ENCODE data around the gene TECTB.

The TECTB gene

DNA sequence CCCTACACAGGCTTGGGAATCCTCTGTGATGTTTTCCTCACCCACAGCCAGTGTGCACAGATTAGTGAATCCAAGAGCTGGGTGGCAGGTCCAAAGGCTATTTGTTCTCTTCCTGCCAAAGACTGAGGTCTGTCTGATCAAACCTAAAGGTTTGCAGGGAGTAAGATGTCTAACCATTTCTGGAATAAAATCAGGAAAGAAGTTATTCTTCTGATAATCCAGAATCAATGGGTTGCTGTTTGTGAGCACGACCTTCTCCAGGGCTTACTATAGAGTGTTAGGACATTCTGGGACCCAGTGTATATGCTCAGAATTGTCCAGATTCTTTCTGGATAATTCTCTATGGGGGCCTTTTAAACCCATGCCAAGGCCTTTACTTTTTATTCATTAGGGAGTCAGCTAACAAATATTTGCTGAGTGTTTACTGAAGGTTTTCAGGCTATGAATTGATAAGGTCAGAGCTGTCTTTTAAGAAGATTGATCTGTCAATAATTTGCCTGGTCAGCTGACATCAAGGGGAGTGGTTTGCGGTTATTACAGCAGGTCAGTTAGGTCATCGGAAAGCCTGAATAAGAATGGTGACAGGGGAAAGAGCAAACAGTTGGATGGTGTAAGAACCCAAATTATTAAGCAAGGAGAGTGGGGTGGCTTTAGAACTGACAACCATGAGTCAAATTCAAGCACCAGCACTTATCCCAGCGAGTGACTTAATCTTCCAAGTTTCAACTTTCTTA lies 7.5 kb upstream of the TECTB start:
- no peak for DNase-seq

GRCh38 chr10:112278871-112279270 lies 4.3 kb upstream of the TECTB start:
- no peak for DNase-seq

- DNase-seq = no peak
Observed at GRCh38 chr10:112279433-112279832, 3.8 kb upstream of the TECTB start.

GRCh38 chr10:112280205-112280921 lies 2.8 kb upstream of the TECTB start:
- no peak for DNase-seq

DNA sequence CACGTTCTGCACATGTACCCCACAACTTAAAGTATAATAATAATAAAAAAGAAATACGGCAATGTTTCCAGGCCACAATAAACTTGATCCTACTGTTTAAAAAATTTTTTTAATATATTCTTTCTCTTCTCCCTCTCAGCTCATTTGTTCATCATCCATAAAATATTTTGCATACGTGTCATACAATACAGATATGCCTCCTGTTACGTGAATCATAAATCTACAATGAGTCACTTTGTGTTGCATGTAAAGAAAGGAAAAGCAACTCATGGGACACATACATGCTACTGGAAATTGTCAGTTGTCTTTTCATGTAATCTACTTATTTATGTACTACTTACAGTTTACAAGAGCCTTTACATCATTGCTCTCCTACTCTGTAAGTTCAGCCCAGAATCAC lies 1.1 kb upstream of the TECTB start:
- no peak for DNase-seq

DNA sequence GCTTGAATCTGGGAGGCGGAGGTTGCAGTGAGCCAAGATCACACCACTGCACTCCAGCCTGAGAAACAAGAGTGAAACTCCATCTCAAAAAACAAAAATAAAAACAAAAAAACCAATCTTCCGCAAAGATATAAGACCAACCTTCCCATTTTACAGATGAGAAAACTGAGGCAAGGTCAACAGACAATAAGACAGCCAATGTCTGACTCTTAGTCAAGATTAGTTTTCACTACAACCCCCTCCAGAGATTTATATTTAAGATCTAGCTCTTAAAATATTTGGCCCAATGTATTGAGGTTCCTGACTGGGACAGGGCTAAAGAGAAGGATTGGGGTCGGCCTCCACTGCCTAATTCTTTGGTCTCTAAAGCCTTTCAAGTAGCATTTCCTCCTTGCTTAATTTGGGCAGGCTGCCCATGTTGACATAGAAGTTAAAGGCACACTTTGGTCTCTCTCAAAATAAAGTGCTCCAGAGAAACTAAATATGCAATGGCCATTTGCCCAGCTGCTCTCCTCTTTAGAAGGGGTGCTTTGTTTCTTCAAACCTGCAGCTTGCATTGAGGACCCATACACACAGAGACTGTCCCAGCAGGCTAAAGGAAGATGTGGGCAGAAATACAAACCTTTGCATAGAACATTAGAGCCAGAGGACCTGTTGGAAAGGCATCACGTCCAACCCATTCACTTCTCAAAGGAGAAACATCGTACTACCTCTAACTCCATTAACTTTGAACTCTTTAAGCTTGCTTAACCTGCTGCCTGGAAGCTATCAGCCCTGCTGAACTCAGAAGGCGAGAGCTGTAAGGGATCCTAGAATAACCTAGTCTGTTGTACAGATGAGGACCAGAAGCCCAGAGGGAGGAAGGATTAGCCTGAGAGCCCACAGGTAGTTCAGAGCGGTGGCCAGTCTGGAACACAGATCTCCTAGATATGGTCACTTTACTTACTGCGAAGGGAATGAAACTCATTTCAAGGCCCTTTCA lies 3.9 kb downstream of the TECTB start:
- DNase-seq = no peak

DNA sequence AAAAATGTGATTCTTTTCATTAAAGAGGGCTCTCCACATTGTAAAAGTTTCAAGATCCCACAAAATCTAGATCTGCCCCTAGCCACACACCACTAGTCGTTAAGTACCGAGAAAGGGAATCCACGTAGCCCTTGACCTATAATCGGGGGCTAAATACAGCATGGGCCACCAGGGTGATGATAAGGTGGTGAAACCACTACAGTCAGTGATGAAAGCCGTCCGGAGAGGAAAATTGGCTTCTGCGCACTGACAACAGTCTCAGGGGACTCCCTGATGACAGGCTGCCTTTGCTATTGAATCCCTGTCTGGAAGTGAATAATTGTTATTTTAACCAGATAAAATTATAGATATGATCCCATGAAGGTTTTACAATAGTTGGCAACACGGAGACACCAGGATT lies 4.6 kb downstream of the TECTB start:
- no peak for DNase-seq

GRCh38 chr10:112288486-112288885 lies 5.3 kb downstream of the TECTB start:
- DNase-seq = no peak

DNA sequence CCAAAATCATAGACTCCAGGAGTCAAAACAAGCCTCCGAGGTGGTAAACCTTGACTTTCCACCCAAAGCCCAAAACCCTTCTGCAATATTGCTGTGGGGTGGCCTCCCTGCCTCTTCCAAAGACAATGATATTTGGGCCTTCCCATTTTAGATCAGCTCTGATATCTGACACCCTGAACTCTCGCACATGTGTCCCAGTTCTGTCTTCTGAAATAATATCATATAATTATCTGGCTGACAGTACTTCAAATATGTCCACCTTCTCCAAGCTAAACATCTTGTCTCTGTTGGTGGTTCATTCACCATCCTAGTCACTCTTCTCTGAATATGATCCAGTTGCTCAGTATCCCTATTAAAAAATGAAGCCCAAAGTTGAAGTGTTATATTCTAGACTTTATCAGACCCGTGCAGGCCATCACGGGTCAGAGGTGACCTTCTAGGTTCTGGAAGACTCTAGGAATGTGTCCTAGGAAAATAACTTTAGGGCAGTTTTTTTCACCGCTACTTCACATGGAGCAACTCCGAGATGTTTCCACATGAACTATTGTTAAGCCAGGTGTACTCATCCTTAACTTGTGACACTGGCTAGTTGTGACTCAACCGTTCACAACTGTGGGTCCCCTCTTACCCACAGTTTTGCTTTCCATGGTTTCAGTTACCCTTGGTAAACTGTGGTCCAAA lies 6.3 kb downstream of the TECTB start:
- no peak for DNase-seq

- DNase-seq = no peak
Observed at GRCh38 chr10:112290054-112290373, 6.8 kb downstream of the TECTB start.

DNA sequence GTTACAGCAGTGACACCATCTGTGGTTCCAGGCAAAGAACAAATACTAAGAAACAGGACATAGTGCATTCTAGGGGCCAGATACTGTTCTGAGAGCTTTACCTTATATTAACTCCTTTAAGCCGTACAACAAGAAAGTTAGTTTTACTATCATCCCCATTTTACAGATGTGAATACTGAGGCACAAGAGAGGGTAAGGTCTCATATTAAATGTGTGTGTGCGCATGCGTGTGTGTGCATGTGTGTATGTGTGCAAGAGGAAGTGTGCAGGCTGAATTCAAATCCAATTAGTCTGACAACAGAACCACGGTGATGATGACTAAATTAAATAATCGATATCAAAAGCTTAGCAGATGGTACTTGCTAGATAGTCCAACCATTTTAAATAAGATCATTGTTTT lies 11.0 kb downstream of the TECTB start:
- no peak for DNase-seq

GRCh38 chr10:112295853-112296830 lies 12.9 kb downstream of the TECTB start:
- DNase-seq = no peak

- no peak for DNase-seq
Observed at GRCh38 chr10:112296908-112297331, 13.7 kb downstream of the TECTB start.

DNA sequence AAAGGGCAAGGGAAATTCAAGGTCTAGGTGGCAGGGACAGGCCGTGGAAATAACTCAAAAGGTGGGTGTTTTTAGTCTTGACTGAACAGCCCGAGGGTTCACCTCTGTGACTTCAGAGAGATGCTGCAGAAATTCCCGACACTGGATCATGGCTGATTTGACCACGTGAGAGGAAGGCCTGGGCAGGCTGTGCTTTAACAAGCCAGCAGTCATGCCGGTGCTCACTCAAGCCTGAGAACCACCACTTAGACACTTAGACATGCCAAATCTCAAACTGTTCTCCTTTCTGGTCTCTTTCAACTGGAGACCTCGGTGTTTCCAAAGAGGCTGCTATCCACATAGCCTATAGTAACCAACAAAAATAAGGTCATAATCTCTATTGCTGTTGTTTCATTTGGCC lies 15.4 kb downstream of the TECTB start:
- DNase-seq = no peak

GRCh38 chr10:112299456-112299855 lies 16.3 kb downstream of the TECTB start:
- no peak for DNase-seq

DNA sequence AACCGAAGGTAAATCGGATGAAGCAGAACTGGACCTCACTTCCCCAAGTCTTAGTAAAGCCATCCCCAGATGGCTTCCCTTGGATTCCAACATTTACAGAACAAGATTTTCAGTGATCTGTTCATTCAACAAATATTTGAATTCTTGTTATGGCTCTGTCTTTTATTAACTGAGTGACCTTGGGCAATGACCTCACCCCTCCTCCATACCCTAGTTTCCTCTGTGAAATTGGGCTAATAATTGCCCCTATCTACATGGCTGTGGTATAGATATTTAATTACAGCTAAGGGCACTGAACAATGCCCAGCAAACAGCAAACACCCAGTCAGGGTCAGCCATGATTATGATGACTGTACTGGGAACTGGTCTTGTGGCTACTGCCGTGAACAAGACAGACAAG lies 19.1 kb downstream of the TECTB start:
- no peak for DNase-seq

- no peak for DNase-seq
Observed at GRCh38 chr10:112303528-112303927, 20.3 kb downstream of the TECTB start.

GRCh38 chr10:112304267-112304859 lies 21.2 kb downstream of the TECTB start:
- DNase-seq = no peak

DNA sequence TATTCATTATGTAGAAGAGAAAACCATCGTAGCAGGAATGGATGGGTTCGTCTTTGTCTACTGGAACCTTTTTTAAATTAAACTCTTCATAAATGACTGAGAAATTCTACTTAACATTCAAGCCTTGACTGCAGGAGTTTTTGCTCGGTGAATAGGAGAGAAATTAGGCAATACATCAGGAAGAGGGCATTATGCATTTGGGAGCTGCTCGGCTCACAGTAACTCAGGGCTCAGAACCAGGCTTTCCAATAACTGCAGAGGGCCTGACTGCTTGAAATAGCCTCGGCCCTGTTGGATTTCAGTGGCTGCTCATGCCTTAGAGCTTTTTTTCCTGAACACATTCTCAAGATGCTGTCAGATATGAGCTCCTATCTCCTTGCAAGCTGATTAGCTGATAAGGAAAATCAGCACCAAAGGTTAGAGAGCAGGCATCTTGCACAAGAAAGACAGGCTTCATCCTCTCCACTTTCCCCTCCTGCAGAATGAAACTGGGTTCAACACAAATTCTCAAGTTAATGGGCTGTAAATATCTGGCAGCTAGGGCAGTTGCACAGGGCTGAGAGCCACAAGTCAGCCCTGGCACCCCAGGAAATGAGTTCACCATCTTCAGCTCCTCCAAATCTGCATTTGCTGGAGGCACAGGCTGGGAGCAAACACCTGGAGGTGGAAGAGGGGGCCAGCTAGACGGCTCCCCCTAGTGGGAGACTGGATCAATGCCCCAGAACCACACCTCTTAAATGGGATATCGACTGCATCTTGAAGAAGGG lies 24.3 kb downstream of the TECTB start:
- peak in 1 of 6 experiments; percentile 3 for DNase-seq

DNA sequence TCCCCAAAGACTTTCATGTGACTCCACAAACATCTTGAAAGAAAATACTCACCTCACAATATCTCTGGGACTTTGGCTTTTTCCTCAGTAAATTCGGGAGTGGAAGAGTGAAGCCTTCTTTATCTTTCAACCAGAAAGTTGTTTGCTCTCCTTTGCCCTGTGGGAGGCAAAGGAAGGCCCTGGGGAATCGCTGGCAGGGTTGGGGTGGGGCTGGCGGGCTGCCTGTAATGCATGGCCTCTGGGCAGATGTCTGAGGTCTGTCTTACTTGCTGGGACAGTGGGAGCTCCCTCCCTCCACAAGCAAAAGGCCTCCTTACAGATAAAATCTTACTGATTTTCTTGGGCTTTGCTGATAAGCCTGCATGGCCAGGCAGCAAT lies 24.9 kb downstream of the TECTB start:
- DNase-seq = no peak

DNA sequence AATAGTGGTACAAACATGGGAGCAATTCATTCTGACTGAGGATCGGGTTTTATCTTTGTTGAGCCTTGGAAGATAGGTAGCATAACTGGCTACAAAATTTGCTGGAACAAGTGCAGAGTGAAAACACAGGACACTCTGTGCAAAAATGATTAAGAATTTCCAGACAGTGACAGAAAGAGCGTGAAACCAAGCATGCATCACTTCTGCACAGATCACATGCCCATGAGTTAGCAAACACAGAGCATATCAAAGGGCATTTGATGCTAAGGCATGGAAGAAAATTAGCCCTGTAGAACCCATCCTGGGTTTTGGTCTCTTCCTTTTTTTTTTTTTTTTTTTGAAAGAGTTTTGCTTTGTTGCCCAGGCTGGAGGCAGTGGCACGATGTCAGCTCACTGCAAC lies 28.3 kb downstream of the TECTB start:
- no peak for DNase-seq

All from stimulated activated naive CD4-positive, alpha-beta T cell (primary cell).